ENCODE results near the gene MYL6B. TPM values are rescaled to one million over a fixed set of nuclear protein-coding genes. Genes with fewer than 3 reads are reported as not detected.

Gene MYL6B
- total RNA-seq, 1 experiment from 2014 or later: 66.5 TPM

DNA sequence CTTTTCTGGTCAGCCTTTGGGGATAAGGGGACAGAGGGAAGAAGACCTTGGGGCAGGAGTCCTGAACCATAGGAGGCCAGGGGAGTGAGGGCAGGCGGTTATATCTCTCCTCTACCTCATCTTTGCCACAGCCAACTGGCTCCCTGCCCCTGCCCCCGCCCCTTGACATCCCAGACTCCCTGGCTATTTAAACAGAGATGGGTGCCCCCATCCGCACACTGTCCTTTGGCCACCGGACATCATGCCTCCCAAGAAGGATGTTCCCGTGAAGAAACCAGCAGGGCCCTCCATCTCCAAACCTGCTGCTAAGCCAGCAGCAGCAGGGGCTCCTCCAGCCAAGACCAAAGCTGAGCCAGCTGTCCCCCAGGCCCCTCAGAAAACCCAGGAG is 1.3 kb downstream of the MYL6B start:
- intact Hi-C loops (cut with micrococcal nuclease; ENCODE audit: unreplicated experiment) (no loop called here), in situ Hi-C loops (cut with HindIII; ENCODE audit: low pct_unique_long_range_greater_than_20kb, low sequenced_read_pairs) (no loop called here)
- DNase-seq (ENCODE audit: low read depth, low spot score) (no peak), ATAC-seq (no peak)
- H3K4me3 ChIP-seq (ENCODE audit: low read depth in 2 of 2, low read length in 2 of 2): peak overlapping the region in 1 of 2 experiments; percentile 66; a peak in 1 of 4 replicates
- ChIA-PET CTCF (no interaction called here), POLR2A (no interaction called here)
- H3K27me3 ChIP-seq (ENCODE audit: control insufficient read depth, insufficient read depth, low read length): no peaks in the 10 kb centered on the region
- H3K4me1 ChIP-seq (ENCODE audit: control insufficient read depth, insufficient read depth, low read length): peaks cover 28% of the 10 kb centered on the region
- no TSS peak for BruUV-seq (replicated peaks)
- H3K9me3 ChIP-seq (ENCODE audit: control insufficient read depth, insufficient read depth, low read depth, low read length): no peaks in the 10 kb centered on the region
- TF ChIP-seq SIN3A (IDR thresholded peaks at IDR 0.05; ENCODE audit: borderline replicate concordance, insufficient read depth, low read depth, low read length) (no peak), TCF7L2 (IDR thresholded peaks at IDR 0.05; ENCODE audit: low read depth, low read length) (no peak), REST (IDR thresholded peaks at IDR 0.05; ENCODE audit: insufficient read depth in 1 of 2, low read depth in 2 of 2, low read length in 1 of 2) (no peak), POLR2AphosphoS5 (IDR thresholded peaks at IDR 0.05; ENCODE audit: low read depth, low read length) (no peak)
- TF ChIP-seq, protein P1, sequence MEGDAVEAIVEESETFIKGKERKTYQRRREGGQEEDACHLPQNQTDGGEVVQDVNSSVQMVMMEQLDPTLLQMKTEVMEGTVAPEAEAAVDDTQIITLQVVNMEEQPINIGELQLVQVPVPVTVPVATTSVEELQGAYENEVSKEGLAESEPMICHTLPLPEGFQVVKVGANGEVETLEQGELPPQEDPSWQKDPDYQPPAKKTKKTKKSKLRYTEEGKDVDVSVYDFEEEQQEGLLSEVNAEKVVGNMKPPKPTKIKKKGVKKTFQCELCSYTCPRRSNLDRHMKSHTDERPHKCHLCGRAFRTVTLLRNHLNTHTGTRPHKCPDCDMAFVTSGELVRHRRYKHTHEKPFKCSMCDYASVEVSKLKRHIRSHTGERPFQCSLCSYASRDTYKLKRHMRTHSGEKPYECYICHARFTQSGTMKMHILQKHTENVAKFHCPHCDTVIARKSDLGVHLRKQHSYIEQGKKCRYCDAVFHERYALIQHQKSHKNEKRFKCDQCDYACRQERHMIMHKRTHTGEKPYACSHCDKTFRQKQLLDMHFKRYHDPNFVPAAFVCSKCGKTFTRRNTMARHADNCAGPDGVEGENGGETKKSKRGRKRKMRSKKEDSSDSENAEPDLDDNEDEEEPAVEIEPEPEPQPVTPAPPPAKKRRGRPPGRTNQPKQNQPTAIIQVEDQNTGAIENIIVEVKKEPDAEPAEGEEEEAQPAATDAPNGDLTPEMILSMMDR (IDR thresholded peaks at IDR 0.05): no peak
- peaks cover 5% of the 10 kb centered on the region; the same call in 1 of the 2 replicates for H3K36me3 ChIP-seq (ENCODE audit: control insufficient read depth, insufficient read depth, low read length)
- H3K27ac ChIP-seq (ENCODE audit: low read length): peak overlapping the region; percentile 93

DNA sequence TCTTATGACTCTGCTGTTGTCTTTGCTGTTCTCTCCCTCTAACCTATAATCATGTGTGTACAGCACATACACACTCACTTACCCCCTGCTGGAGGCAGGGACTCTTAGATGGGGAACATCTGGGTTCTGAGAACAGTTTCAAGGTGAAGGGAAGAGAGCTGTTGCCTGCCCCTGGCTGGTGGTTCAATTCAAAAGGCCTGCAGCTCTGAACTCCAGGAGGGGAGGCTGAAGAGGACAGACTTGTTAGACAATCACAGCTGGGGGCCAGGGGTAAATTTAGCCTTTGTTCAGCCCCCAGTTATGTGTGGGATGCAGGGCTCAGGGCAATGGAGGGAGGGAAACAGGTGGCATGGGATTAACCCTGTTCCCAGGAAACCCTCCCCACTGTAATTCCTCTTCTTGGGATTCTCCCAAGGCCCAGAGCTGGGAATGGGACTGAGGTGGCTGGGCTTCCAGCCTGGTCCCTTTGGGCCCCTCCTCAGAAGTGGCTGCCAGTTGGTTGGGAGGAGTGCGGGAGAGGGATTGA is 1.9 kb downstream of the MYL6B start:
- in situ Hi-C loops (cut with HindIII; ENCODE audit: low pct_unique_long_range_greater_than_20kb, low sequenced_read_pairs) (no loop called here), intact Hi-C loops (cut with micrococcal nuclease; ENCODE audit: unreplicated experiment) (no loop called here)
- TF ChIP-seq SIN3A (IDR thresholded peaks at IDR 0.05; ENCODE audit: borderline replicate concordance, insufficient read depth, low read depth, low read length) (no peak), TCF7L2 (IDR thresholded peaks at IDR 0.05; ENCODE audit: low read depth, low read length) (no peak), REST (IDR thresholded peaks at IDR 0.05; ENCODE audit: insufficient read depth in 1 of 2, low read depth in 2 of 2, low read length in 1 of 2) (no peak)
- TF ChIP-seq, protein P1 (IDR thresholded peaks at IDR 0.05): no peak
- H3K36me3 ChIP-seq (ENCODE audit: control insufficient read depth, insufficient read depth, low read length): peaks cover 5% of the 10 kb centered on the region; the same call in 1 of the 2 replicates
- ChIA-PET CTCF (no interaction called here), POLR2A (no interaction called here)
- no TSS peak for BruUV-seq (replicated peaks)
- H3K4me1 ChIP-seq (ENCODE audit: control insufficient read depth, insufficient read depth, low read length): peaks cover 28% of the 10 kb centered on the region
- H3K9me3 ChIP-seq (ENCODE audit: control insufficient read depth, insufficient read depth, low read depth, low read length): no peaks in the 10 kb centered on the region
- peak overlapping the region; percentile 36; the same call in 1 of the 2 replicates for H3K27ac ChIP-seq (ENCODE audit: low read length)
- no peak overlapping the region for H3K4me3 ChIP-seq (ENCODE audit: low read depth in 2 of 2, low read length in 2 of 2)
- no peaks in the 10 kb centered on the region for H3K27me3 ChIP-seq (ENCODE audit: control insufficient read depth, insufficient read depth, low read length)
- DNase-seq (ENCODE audit: low read depth, low spot score) (no peak), ATAC-seq (no peak)

Measured in Panc1 (cell line).